Activated CD4-positive, alpha-beta T cell treated with anti-CD3 and anti-CD28 coated beads, Interleukin-2, Interleukin-4, amounts not matched to agents 100 ng/mL and 50 ng/mL, durations not matched to agents 16 hours and 8 hours (primary cell): ENCODE data around the gene ZNF407.
"Not testable (repeated sequence)": the region's sequence is repeated elsewhere in the genome, so short reads cannot be mapped to it uniquely, and the experiment has no call there.

Source experiments
- DNase-seq: peaks from one replicate; pipeline ENCODE4 v3.0.0-alpha.2; 2020; ENCODE audit warnings: low spot score

Gene ZNF407

GRCh38 chr18:75101916-75102315 lies 504.2 kb downstream of the ZNF407 start:
- DNase-seq = no peak

- not testable (repeated sequence) for DNase-seq
Observed at GRCh38 chr18:75104029-75104428, 506.4 kb downstream of the ZNF407 start.

- DNase-seq = no peak
Observed at GRCh38 chr18:75104483-75104882, 506.8 kb downstream of the ZNF407 start.

GRCh38 chr18:75105551-75106254 lies 508.0 kb downstream of the ZNF407 start:
- no peak for DNase-seq

- DNase-seq = no peak
Observed at GRCh38 chr18:75106746-75107145, 509.1 kb downstream of the ZNF407 start.

GRCh38 chr18:75107196-75107930 lies 509.7 kb downstream of the ZNF407 start:
- DNase-seq = no peak

- no peak for DNase-seq
Observed at GRCh38 chr18:75107931-75108276, 510.2 kb downstream of the ZNF407 start.

GRCh38 chr18:75108579-75109318 lies 511.1 kb downstream of the ZNF407 start:
- no peak for DNase-seq

- no peak for DNase-seq
Observed at GRCh38 chr18:75109319-75109691, 511.6 kb downstream of the ZNF407 start.

- DNase-seq = no peak
Observed at GRCh38 chr18:75109819-75110218, 512.1 kb downstream of the ZNF407 start.

- no peak for DNase-seq
Observed at GRCh38 chr18:75110311-75110710, 512.6 kb downstream of the ZNF407 start.

- no peak for DNase-seq
Observed at GRCh38 chr18:75110846-75111415, 513.3 kb downstream of the ZNF407 start.

GRCh38 chr18:75111760-75112159 lies 514.1 kb downstream of the ZNF407 start:
- no peak for DNase-seq

GRCh38 chr18:75112186-75113096 lies 514.8 kb downstream of the ZNF407 start:
- no peak for DNase-seq

GRCh38 chr18:75113455-75113854 lies 515.8 kb downstream of the ZNF407 start:
- DNase-seq = no peak

- DNase-seq = no peak
Observed at GRCh38 chr18:75114231-75114764, 516.6 kb downstream of the ZNF407 start.
